Hepatocyte (in vitro differentiated cells): Measurements from ENCODE around the gene PTPRM.

ENCODE experiments used
- EZH2 ChIP-seq: fragments of 200-600 bp; sonication (generic); IDR thresholded peaks from 2 replicates; pipeline ENCODE4 v1.6.1; 2016; ENCODE audit warnings: antibody characterized with exemption, mild to moderate bottlenecking, borderline replicate concordance
- TF ChIP-seq, protein P1 (sequence below): fragments of 200-600 bp; sonication (generic); IDR thresholded peaks from 2 replicates; pipeline ENCODE4 v1.5.1; 2016; ENCODE audit warnings: antibody characterized with exemption, mild to moderate bottlenecking; ENCODE audit not compliant: poor library complexity

DNA sequence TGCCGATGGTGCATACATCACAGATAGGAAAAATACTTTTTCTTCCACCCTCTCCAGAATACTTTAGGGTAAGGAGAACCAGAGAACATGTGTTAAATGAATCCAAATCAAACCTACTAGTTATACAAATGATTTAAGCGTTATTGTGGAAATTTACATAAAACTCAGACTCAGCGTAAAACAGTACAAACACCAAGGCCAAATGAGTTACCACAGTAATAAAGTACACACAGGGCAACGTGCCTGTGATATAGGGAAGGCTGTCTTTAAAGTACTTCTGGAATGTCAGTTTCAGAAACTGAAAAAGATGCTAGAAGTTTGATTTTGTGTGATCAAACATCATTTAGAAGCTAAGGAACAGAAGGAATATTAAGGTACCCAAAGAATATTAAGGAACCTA is 46.9 kb downstream of the PTPRM start:
- TF ChIP-seq, protein P1, sequence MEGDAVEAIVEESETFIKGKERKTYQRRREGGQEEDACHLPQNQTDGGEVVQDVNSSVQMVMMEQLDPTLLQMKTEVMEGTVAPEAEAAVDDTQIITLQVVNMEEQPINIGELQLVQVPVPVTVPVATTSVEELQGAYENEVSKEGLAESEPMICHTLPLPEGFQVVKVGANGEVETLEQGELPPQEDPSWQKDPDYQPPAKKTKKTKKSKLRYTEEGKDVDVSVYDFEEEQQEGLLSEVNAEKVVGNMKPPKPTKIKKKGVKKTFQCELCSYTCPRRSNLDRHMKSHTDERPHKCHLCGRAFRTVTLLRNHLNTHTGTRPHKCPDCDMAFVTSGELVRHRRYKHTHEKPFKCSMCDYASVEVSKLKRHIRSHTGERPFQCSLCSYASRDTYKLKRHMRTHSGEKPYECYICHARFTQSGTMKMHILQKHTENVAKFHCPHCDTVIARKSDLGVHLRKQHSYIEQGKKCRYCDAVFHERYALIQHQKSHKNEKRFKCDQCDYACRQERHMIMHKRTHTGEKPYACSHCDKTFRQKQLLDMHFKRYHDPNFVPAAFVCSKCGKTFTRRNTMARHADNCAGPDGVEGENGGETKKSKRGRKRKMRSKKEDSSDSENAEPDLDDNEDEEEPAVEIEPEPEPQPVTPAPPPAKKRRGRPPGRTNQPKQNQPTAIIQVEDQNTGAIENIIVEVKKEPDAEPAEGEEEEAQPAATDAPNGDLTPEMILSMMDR = no peak
- TF ChIP-seq EZH2 = no peak
